Activated CD4-positive, alpha-beta memory T cell treated with anti-CD3 and anti-CD28 coated beads for 36 hours (primary cell): ENCODE data around the gene LAMA5. TPM values are rescaled to one million over a fixed set of nuclear protein-coding genes. Genes with fewer than 3 reads are reported as not detected.

Experiments
- CTCF ChIA-PET: fragments of 350-600 bp; sonication (Branson Sonifier 250); formaldehyde crosslinking; loops from one replicate; lab custom pipeline; 2021; ENCODE audit warnings: antibody characterized with exemption, inconsistent platforms; lab: Charles Lee
- POLR2A ChIA-PET: fragments of 350-600 bp; sonication (Branson Sonifier 250); formaldehyde crosslinking; loops from one replicate; lab custom pipeline; 2021; ENCODE audit warnings: antibody characterized with exemption; lab: Charles Lee
- DNase-seq: peaks from one replicate; pipeline ENCODE4 v3.0.0-alpha.2; 2020
- H3K27ac Mint-ChIP-seq: one replicate; pipeline ENCODE4 v1.8.0; 2021; ENCODE audit warnings: mixed read lengths
- H3K27me3 Mint-ChIP-seq: one replicate; pipeline ENCODE4 v1.8.0; 2021; ENCODE audit warnings: mixed read lengths
- H3K36me3 Mint-ChIP-seq: one replicate; pipeline ENCODE4 v1.8.0; 2021; ENCODE audit warnings: mixed read lengths
- H3K4me1 Mint-ChIP-seq: one replicate; pipeline ENCODE4 v1.8.0; 2021; ENCODE audit warnings: low read depth, mixed read lengths
- H3K4me3 Mint-ChIP-seq: one replicate; pipeline ENCODE4 v1.8.0; 2021; ENCODE audit warnings: mild to moderate bottlenecking, mixed read lengths
- H3K9me3 Mint-ChIP-seq: one replicate; pipeline ENCODE4 v1.8.0; 2021; ENCODE audit warnings: mixed read lengths
- intact Hi-C: fragments of 100-400 bp; cut with micrococcal nuclease; formaldehyde crosslinking; loops from one replicate; pipeline ENCODE4 v1.15.1; 2023
- total RNA-seq, 2 experiments: library from RNA; stranded (reverse); gene quantifications; one replicate each; pipeline ENCODE4 v1.2.3, GENCODE V29; 2021

LAMA5 gene
- total RNA-seq, 2 experiments from 2014 or later, result 0.78 to 1.1 TPM

DNA sequence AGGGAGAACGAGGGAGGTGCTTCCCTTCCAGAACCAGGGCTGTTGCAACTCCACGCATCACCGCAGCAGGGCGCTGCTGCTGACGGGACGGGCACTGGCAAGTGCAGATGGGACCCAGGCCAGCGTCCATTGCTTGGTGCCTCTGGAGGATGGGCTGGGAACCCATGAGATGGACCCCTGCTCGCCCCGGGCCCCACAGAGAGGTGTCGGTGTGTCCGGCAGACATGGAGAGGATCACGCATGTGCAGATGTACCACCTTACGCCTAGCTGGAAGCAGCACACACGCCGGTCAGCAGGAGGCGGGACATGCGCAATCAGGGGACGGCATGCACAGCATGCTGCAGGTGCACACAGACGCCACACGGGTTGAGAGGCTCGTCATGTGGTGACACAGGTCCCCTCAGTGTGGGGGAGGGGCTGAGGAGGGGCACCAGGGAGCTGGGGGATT is 34.2 kb upstream of the LAMA5 start:
- no peak overlapping the region for H3K4me3 Mint-ChIP-seq
- H3K36me3 Mint-ChIP-seq, result peaks cover 5% of the 10 kb centered on the region
- POLR2A ChIA-PET, result no interaction called here
- DNase-seq, result no peak
- no peak overlapping the region for H3K27ac Mint-ChIP-seq
- CTCF ChIA-PET, result interaction anchor here (3.3 kb wide), 1 partner anchor 9 kb away, joined by 8 read pairs; no protein-coding TSS in a partner anchor
- intact Hi-C loops, result loop anchor here (10.0 kb wide), 1 partner anchor 213 kb away; no protein-coding TSS in a partner anchor
- no peaks in the 10 kb centered on the region for H3K9me3 Mint-ChIP-seq
- peaks cover 13% of the 10 kb centered on the region for H3K4me1 Mint-ChIP-seq
- no peaks in the 10 kb centered on the region for H3K27me3 Mint-ChIP-seq

GRCh38 chr20:62400541-62400940 is 33.4 kb upstream of the LAMA5 start:
- Mint-ChIP-seq H3K27ac (no peak overlapping the region), H3K27me3 (no peaks in the 10 kb centered on the region), H3K36me3 (peaks cover 5% of the 10 kb centered on the region), H3K9me3 (no peaks in the 10 kb centered on the region), H3K4me3 (no peak overlapping the region), H3K4me1 (peaks cover 6% of the 10 kb centered on the region)
- ChIA-PET POLR2A (no interaction called here), CTCF (interaction anchor here (3.3 kb wide), 1 partner anchor 10 kb away, joined by 8 read pairs; no protein-coding TSS in a partner anchor)
- no peak for DNase-seq
- intact Hi-C loops, result loop anchor here (10.0 kb wide), 1 partner anchor 214 kb away; no protein-coding TSS in a partner anchor

GRCh38 chr20:62400021-62400420 is 32.9 kb upstream of the LAMA5 start:
- ChIA-PET CTCF (interaction anchor here (3.3 kb wide), 1 partner anchor 10 kb away, joined by 8 read pairs; no protein-coding TSS in a partner anchor), POLR2A (no interaction called here)
- no peak overlapping the region for H3K4me3 Mint-ChIP-seq
- DNase-seq, result no peak
- intact Hi-C loops, result loop anchor here (10.0 kb wide), 1 partner anchor 215 kb away; no protein-coding TSS in a partner anchor
- H3K27ac Mint-ChIP-seq, result no peak overlapping the region
- no peaks in the 10 kb centered on the region for H3K9me3 Mint-ChIP-seq
- H3K27me3 Mint-ChIP-seq, result no peaks in the 10 kb centered on the region
- H3K4me1 Mint-ChIP-seq, result peaks cover under 1% of the 10 kb centered on the region
- peaks cover 5% of the 10 kb centered on the region for H3K36me3 Mint-ChIP-seq

DNA sequence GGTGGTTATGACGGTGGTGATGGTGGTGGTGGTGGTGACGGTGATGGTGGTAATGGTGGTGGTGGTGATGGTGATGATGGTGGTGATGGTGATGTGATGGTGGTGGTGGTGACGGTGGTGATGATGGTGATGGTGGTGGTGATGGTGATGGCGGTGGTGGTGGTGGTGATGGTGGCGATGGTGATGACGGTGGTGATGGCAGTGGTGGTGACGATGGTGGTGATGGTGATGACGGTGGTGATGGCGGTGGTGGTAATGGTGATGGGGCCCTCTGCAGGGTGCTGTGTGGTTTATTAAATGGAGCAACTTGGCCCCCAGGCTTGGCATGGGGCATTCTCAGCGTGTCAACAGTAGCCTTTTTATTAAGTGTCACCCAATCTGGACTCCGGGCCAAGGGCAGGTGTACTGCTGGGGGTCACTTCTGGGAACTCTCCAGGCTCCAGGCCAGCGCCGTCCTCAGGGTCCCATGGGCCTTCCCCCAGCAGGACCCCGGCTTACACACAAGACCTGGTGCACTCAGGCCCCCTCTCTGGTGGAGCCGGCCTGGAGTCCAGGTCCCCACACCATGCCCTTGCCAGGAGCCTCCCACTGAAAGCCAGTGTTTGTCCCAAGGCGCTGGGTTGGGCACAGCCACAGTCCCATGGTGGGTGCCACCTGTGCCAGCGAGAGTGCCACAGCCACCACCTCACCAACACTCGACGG is 31.2 kb upstream of the LAMA5 start:
- intact Hi-C loops, result no loop called here
- peaks cover 7% of the 10 kb centered on the region for H3K36me3 Mint-ChIP-seq
- ChIA-PET POLR2A (no interaction called here), CTCF (no interaction called here)
- H3K27me3 Mint-ChIP-seq, result no peaks in the 10 kb centered on the region
- H3K9me3 Mint-ChIP-seq, result no peaks in the 10 kb centered on the region
- no peak overlapping the region for H3K4me3 Mint-ChIP-seq
- no peak for DNase-seq
- H3K4me1 Mint-ChIP-seq, result no peaks in the 10 kb centered on the region
- no peak overlapping the region for H3K27ac Mint-ChIP-seq

GRCh38 chr20:62396367-62397239 is 29.5 kb upstream of the LAMA5 start:
- CTCF ChIA-PET, result no interaction called here
- no peak overlapping the region for H3K27ac Mint-ChIP-seq
- H3K4me3 Mint-ChIP-seq, result no peak overlapping the region
- no peaks in the 10 kb centered on the region for H3K9me3 Mint-ChIP-seq
- H3K36me3 Mint-ChIP-seq, result peaks cover 7% of the 10 kb centered on the region
- no peak for DNase-seq
- POLR2A ChIA-PET, result no interaction called here
- no peaks in the 10 kb centered on the region for H3K4me1 Mint-ChIP-seq
- intact Hi-C loops, result no loop called here
- no peaks in the 10 kb centered on the region for H3K27me3 Mint-ChIP-seq

- Mint-ChIP-seq H3K4me1 (no peaks in the 10 kb centered on the region), H3K4me3 (no peak overlapping the region), H3K9me3 (no peaks in the 10 kb centered on the region), H3K27me3 (no peaks in the 10 kb centered on the region), H3K36me3 (peaks cover 12% of the 10 kb centered on the region), H3K27ac (no peak overlapping the region)
- no peak for DNase-seq
- intact Hi-C loops, result no loop called here
- ChIA-PET CTCF (no interaction called here), POLR2A (no interaction called here)
These were observed 28.5 kb upstream of the LAMA5 start for GRCh38 chr20:62395311-62396242.

DNA sequence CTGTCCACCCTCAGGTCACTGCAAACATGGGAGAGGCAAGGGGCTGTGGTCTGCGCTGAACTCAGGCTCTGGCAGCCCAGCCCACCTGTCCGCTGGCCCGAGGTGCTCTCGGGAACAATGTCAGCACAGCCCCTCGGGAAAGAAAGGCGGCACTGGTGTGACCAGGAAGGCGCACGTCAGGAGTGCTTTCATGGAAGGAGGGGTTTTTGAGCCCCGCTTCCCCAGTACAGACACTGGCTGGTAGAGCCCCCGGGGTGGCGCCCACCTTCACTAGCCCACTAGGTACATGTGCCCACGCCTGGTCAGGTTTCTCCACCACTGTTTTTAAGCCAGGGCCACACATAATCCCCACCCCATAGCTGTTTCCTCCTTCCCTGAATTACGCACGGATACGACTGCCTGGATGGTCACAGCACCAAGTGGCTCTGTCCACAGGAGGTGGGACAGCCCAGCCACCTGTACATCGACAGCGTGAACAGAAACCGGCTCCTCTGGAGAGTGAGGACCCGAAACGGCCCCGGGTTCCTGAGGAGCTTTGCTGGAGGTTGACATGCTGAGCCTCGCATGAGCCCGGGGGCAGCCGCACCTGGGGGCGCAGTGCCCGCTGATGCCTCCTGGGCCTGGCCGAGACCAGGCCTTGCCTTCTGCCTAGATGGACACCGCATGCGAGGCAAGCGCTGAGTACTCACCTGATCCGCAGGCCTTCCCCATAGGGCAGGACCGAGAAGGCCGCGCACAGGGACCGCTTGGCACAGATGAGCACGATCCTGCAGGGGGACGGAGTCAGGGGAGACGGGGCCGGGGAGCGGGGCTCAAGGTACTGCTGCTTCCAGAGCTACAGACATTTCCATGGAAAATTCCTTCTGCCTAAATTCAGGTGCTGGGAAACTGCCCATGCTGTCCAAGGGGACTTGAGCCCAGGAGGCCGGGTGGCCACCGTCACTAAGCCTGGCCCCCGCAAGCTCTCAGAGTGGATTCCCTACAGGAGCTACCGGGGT is 27.4 kb upstream of the LAMA5 start:
- no peaks in the 10 kb centered on the region for H3K4me1 Mint-ChIP-seq
- ChIA-PET CTCF (no interaction called here), POLR2A (no interaction called here)
- no peak for DNase-seq
- no peaks in the 10 kb centered on the region for H3K9me3 Mint-ChIP-seq
- H3K27ac Mint-ChIP-seq, result no peak overlapping the region
- peaks cover 19% of the 10 kb centered on the region for H3K36me3 Mint-ChIP-seq
- no peaks in the 10 kb centered on the region for H3K27me3 Mint-ChIP-seq
- H3K4me3 Mint-ChIP-seq, result no peak overlapping the region
- intact Hi-C loops, result no loop called here

GRCh38 chr20:62393830-62394229 is 26.7 kb upstream of the LAMA5 start:
- Mint-ChIP-seq H3K9me3 (no peaks in the 10 kb centered on the region), H3K27me3 (no peaks in the 10 kb centered on the region), H3K4me3 (no peak overlapping the region), H3K36me3 (peaks cover 27% of the 10 kb centered on the region), H3K4me1 (peaks cover 5% of the 10 kb centered on the region), H3K27ac (no peak overlapping the region)
- ChIA-PET POLR2A (no interaction called here), CTCF (no interaction called here)
- intact Hi-C loops, result no loop called here
- no peak for DNase-seq

GRCh38 chr20:62393335-62393665 is 26.2 kb upstream of the LAMA5 start:
- DNase-seq, result no peak
- CTCF ChIA-PET, result no interaction called here
- H3K27ac Mint-ChIP-seq, result no peak overlapping the region
- POLR2A ChIA-PET, result no interaction called here
- no peaks in the 10 kb centered on the region for H3K27me3 Mint-ChIP-seq
- H3K4me1 Mint-ChIP-seq, result peaks cover 11% of the 10 kb centered on the region
- no peaks in the 10 kb centered on the region for H3K9me3 Mint-ChIP-seq
- intact Hi-C loops, result no loop called here
- peaks cover 32% of the 10 kb centered on the region for H3K36me3 Mint-ChIP-seq
- H3K4me3 Mint-ChIP-seq, result no peak overlapping the region

- Mint-ChIP-seq H3K9me3 (no peaks in the 10 kb centered on the region), H3K4me3 (no peak overlapping the region), H3K36me3 (peaks cover 37% of the 10 kb centered on the region), H3K4me1 (peaks cover 16% of the 10 kb centered on the region), H3K27ac (no peak overlapping the region), H3K27me3 (no peaks in the 10 kb centered on the region)
- ChIA-PET CTCF (no interaction called here), POLR2A (no interaction called here)
- no peak for DNase-seq
- intact Hi-C loops, result no loop called here
These were observed 25.7 kb upstream of the LAMA5 start for GRCh38 chr20:62392621-62393334.
